H54 (cell line): ENCODE measurements around the gene SDC3.

Experiments
- DNase-seq: peaks from one replicate; pipeline ENCODE4 v3.0.0; 2011; ENCODE audit warnings: low spot score, mixed read lengths; ENCODE audit not compliant: insufficient read length
- FAIRE-seq: peaks from 3 replicates; lab custom pipeline; 2011; peaks lifted over from hg19 to GRCh38; lab: Jason Lieb, UNC
- POLR2A ChIP-seq: IDR thresholded peaks from 2 replicates; pipeline ENCODE4 v1.6.1; 2011; ENCODE audit warnings: low read depth, mild to moderate bottlenecking, low read length

The SDC3 gene

DNA sequence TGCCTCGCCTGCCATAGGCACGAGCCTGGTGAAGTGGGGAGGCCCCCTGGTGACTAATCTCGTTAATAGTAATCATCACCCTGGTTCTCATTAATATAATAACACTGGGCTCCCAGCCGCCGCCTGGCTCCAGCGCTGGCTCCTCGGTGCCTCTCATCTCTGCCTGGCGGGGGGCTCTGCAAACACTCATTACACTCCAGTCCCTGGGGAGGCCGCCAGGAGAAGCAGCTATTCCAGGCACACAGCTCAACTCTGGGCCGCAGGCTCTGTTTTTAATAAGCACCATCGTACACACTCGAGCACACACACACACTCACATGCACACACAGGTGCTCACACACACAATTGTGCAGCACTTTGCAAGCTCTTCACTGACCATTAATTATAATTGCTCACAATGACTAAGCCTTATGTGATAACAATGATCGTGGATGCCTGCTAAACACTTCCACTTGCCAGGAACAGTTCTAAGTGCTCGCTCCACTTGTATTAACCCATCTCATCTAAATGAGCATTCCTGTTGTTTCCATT, 52.2 kb downstream of the SDC3 start:
- DNase-seq (no peak), FAIRE-seq (no peak)
- TF ChIP-seq POLR2A = no peak

DNA sequence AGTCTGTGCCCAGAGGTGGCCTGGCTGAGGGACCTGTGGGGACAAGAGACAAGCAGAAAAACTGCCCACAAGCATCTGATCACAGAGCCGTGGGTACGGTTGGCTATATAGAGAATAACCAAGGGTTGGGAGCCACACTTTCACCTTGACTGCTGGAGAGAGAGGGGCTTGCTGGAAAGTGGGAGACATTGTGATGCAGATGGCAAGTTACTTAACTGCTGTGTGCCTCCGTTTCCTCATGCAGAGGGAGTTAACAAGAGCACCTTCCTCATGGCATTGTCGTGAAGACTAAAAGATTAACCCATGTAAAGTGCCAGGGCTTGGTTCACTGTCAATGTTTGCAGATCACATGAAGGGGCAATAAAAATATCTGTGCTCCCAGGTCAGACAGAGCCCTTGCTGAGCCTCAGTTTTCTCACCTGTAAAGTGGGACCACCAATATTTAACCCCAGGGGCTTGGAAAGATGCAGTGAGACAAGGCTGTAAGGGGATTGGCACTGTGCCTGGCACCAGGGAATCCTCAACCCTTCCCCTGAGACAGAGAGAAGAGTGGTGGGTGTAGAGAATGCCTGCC, 52.8 kb downstream of the SDC3 start:
- no peak for DNase-seq
- TF ChIP-seq POLR2A = no peak
- FAIRE-seq = no peak

DNA sequence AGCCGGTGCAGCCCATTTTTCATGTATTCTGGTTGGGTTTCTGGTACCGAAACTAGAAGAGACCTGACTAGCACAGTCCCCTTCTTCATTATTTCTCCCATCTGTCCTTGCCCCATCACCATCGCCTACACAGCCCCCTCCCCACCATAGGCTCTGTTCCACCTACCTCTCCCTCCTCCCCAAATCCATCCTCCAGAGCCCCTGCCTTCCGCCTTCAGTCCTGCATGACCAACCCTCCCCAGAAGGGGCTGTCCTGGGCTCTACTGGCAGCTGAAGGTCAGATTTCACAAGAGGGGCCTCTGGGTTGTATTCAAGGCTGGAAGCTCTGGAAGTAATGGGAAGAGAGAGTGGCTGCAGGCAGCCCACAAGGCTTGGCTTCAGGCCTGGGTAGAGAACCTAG, 55.2 kb downstream of the SDC3 start:
- DNase-seq (no peak), FAIRE-seq (no peak)
- no peak for TF ChIP-seq POLR2A

DNA sequence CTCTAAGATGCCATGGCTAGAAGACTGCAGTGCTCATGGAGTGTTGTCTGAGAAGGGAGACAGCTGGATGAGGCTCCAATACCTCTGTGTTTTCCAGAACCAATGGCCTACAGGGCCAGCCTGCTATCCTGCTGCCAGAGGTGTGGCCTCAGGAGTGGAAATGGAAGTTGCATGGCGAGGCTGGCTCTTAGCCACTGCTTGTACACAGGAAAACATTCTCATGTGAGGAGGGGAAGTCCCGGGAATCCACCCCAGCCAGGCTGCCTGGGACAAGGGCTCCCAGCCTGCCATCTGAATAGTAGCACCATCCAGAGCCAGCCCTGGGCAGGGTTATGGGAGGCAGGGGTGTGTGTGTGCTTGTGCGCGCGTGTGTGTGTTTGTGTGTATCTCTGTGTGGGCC, 56.5 kb downstream of the SDC3 start:
- FAIRE-seq (no peak), DNase-seq (peak; percentile 23)
- no peak for TF ChIP-seq POLR2A

DNA sequence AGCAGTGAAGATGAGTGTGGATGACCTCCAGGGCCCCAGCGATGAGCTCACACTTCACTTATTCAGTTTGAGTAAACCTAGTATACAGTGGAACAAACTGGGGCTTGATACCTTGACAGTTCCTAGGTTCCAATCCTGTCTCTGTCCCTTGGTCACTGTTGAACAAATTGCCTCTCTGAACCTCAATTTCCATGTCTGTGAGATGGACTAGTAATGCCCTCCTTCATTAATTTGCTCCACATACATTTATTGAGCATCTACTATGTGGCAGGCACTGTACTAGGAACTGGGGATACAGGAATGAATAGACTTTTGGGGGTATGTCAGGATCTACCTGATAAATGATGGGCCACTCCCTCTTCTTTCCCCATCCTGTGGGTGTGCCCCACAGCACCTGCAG, 57.3 kb downstream of the SDC3 start:
- FAIRE-seq = no peak

DNA sequence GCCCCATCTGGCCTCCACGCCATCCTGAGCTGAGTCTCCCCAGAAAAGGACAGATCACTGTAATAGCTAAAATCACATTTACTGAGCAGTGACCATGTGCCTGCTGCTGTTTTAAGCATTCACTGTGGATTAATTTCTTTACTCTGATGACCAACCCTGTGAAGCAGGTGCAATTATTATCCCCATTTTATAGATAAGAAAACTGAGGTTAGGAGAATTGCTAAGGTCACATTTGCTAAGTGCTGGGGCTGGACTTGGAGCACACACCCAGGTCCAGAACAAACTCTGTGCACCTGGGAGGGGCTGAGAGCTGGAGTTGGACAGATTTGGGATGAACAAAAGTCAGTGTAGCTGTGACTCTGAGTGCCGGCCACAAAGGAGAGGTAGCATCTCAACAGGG, 58.0 kb downstream of the SDC3 start:
- FAIRE-seq = no peak
- no peak for TF ChIP-seq POLR2A

More for the DNA sequence above, 57.3 kb downstream of the SDC3 start:
- no peak for TF ChIP-seq POLR2A
- no peak for DNase-seq

DNA sequence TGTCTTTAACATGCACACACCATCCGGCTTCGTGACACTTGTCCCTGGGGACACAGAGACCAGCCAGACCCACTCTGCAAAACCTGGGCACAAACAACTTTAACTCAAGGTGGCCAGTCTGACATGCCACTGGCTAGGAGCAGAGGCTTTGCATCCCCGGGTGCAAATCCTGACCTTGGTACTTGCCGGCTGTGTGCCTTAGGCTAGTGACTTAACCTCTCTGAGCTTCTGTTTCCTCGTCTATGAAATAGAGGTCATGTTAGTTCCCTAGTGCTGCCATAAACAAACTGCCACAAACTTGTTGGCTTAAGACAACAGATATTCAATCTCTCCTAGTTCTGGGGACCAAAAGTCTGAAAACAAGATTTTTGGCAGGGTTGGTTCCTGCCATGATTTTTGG, 60.4 kb downstream of the SDC3 start:
- FAIRE-seq = no peak

More for the DNA sequence above, 58.0 kb downstream of the SDC3 start:
- DNase-seq = no peak

DNA sequence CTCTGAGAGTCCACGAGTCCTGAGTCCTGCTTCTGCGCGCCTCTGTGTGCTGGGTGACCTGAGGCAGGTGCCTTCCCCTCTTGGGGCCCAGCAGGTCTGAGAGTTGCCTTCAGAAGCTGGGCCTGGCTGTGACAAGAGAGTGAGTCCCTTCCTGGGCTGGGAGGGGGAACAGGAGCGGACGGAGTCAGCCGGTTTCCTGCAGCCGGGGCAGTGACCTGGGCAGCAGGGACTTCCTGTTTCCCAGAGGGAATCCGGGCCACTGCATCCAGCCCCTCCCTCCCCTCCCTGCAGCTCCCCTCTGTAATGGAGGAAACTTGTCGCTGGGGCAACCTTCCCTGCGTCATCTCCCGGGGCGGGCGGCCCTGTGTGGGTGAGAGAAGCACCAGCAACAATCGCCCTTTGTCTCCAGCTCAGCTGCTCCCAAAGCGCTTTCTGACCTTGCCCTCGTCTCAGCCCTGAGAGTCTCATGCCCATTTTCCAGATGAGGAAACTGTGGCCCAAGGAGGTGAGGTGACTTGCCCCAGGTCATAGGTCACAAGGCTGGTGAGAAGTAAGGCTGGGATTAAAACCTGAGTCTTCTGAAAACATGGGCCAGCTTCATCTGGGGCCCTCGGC, 61.1 kb downstream of the SDC3 start:
- FAIRE-seq (peak; percentile 57), DNase-seq (peak; percentile 90)
- TF ChIP-seq POLR2A = 0 out of 2 replicates have a peak, but pooled peaks have one; percentile 8

More for the DNA sequence above, 60.4 kb downstream of the SDC3 start:
- DNase-seq = no peak
- TF ChIP-seq POLR2A = no peak

DNA sequence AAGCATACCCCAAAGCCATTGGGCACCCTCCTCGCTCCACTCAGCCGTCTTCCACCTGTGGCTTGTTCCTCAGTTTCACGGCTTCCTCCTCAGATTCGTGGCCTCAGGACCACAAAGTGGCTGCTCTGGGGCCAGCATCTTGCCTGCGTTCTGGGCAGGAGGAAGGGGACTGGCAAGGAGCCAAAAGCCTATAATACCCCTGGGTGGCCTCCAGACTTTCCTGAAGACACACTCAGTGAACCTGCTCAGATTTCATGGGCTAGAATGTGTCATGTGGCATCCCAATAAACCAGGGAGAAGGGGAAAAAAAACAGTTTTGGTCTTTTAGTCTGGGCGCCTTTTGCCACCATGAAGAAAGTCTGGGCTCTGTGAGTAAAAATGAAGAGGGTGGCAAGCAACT, 62.0 kb downstream of the SDC3 start:
- DNase-seq = no peak
- TF ChIP-seq POLR2A = no peak
- no peak for FAIRE-seq

DNA sequence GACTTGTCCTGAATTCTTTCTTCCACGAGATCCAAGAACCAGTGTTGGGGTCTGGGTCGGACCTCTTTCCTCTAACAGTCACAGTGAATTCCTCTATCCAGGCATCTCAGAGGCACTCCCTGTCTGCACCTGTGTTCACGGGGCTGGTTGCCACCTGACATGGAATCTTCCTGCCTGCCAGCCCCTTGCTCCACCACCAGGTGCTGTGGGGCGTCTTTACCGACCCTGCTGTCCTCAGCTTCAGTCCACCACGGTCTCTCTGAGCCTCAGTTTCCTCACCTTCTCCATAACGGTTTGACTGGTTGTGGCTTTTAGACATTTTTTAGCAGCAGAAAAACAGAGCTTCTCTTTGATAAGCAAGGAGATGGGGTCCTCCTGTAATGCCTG, 62.7 kb downstream of the SDC3 start:
- TF ChIP-seq POLR2A = no peak
- no peak for FAIRE-seq
- no peak for DNase-seq

DNA sequence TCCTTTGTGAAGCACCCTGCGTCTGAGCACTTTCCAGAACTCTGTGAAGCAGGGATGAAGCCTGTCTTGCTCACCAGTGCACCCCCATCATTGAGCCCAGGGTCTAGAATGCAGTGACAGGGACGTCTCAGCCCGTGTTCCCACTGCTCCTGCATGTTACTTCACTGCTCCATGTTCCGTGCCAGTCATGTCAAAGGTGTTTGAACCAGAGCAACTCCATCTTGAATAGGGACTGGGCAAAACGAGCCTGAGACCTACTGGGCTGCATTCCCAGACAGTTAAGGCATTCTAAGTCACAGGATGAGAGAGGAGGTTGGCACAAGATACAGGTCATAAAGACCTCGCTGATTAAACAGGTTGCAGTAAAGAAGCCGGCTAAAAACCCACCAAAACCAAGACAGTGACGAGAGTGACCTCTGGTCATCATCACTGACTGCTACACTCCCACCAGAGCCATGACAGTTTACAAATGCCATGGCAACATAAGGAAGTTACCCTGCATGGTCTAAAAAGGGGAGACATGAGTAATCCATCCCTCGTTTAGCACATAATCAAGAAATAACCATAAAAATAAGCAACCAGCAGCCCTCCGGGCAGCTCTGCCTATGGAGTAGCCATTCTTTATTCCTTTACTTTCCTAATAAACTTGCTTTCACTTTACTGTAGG, 63.2 kb downstream of the SDC3 start:
- DNase-seq (no peak), FAIRE-seq (no peak)
- TF ChIP-seq POLR2A = no peak

DNA sequence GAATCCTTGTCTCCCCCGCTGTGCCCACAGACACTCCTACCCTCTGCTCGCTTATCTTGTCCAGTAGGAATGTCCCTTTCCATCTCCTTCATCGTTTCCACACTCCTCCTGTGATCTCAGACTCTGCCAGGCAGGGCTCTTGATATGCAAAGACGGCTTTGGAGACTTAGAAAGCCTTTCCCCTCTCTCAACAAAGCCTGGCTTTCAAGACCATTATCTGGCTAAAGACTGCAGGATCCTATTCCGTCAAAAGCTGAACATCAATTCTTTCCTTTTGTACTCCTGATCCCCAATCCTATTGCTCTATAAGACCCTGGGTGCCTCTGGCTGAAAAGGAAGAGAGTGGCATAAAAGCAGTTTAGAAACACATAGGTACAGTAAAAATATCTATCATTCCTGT, 63.9 kb downstream of the SDC3 start:
- DNase-seq = no peak
- no peak for TF ChIP-seq POLR2A
- FAIRE-seq = no peak

DNA sequence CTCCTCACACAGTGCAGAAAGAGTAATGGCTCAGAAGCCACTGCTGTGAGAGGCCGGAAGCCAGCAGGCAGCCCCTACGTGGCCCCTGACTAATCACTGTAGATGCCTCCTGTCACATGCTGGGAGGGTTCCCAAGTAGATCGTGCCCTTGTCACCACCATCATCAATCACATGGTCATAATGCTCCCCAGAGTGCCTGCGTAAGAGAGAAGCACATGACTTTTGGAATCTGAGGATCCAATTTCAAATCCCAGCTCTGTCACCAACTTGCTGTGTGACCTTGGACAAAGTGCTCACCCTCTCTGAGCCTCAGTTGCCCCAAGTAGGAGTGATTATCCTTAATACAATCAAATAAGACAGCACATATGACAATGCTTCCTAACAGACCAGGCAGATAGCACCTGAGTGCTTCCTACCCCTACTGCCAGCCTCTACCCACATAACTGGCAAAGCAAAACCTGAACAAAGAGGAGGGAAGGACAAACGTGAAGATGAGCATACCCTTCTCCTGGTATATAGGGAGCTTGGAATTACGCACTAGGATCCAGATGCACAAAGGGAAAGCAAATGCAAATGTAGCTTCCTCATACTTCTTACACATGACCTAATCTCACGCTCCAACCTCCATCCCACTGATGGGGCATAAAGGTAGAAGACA, 65.7 kb downstream of the SDC3 start:
- FAIRE-seq = no peak
- TF ChIP-seq POLR2A = no peak
- no peak for DNase-seq
